Measurements from ENCODE around the gene GALR3.
A peak's percentile ranks its signal among the peaks of the same experiment; 100 is the strongest.

The GALR3 gene

GRCh38 chr22:37776639-37777005, 46.6 kb upstream of the GALR3 start:
- DNase-seq (ENCODE audit: low spot score), result no peak
- no peak overlapping the region for H3K18ac ChIP-seq (ENCODE audit: low read length)
- H2BK15ac ChIP-seq (ENCODE audit: low read length), result no peak overlapping the region
- no peak overlapping the region for H4K91ac ChIP-seq (ENCODE audit: low read depth, low read length, poor library complexity)
- no peak overlapping the region for H2BK12ac ChIP-seq (ENCODE audit: low read length)
- H3K9me3 ChIP-seq (replicated peaks in 1 of 2; ENCODE audit: control insufficient read depth in 2 of 2, insufficient read depth in 1 of 2, low read depth in 1 of 2, low read length in 2 of 2), result peaks cover 0 to 2% of the 10 kb centered on the region in 2 donors
- H2AK5ac ChIP-seq (ENCODE audit: low read depth, low read length), result no peak overlapping the region
- no peaks in the 10 kb centered on the region for H3K27me3 ChIP-seq (ENCODE audit: control insufficient read depth in 3 of 3, insufficient read depth in 3 of 3, low read depth in 1 of 3, low read length in 3 of 3)
- H2BK5ac ChIP-seq (ENCODE audit: low read length), result no peak overlapping the region
- no peak overlapping the region for H3K14ac ChIP-seq (ENCODE audit: low read length)
- no peak overlapping the region for H3K9ac ChIP-seq (ENCODE audit: low read depth, low read length, poor library complexity)
- H3K79me1 ChIP-seq (ENCODE audit: low read depth, low read length), result no peaks in the 10 kb centered on the region
- H4K8ac ChIP-seq (ENCODE audit: low read depth, low read length), result no peak overlapping the region
- no peak overlapping the region for H3K4me2 ChIP-seq (ENCODE audit: insufficient read depth, low read length, poor library complexity, severe bottlenecking)
- no peak overlapping the region for H3K27ac ChIP-seq (replicated peaks; ENCODE audit: low read length)
- H3K4me1 ChIP-seq (ENCODE audit: control insufficient read depth in 2 of 2, insufficient read depth in 1 of 2, low read depth in 1 of 2, low read length in 2 of 2), result peaks cover 5 to 10% of the 10 kb centered on the region in 2 donors
- no peak overlapping the region for H3K23ac ChIP-seq (ENCODE audit: low read depth, low read length, poor library complexity)
- H3K4ac ChIP-seq (ENCODE audit: low read length), result no peak overlapping the region
- no CpG with 5 or more reads among the region's 10 CpGs for WGBS, 2 donors (ENCODE audit: extremely low coverage in 2 of 2, insufficient read length in 2 of 2, insufficient replicate concordance in 1 of 2)
- H2BK120ac ChIP-seq (ENCODE audit: low read depth, low read length), result no peak overlapping the region
- H3K4me3 ChIP-seq (ENCODE audit: low read length in 2 of 2), result no peak overlapping the region
- H2AFZ ChIP-seq (ENCODE audit: low read length), result no peak overlapping the region
- H3K36me3 ChIP-seq (replicated peaks in 1 of 2; ENCODE audit: control insufficient read depth in 2 of 2, insufficient read depth in 2 of 2, low read length in 2 of 2), result peaks cover 18 to 36% of the 10 kb centered on the region in 2 donors

GRCh38 chr22:37777122-37777687, 46.0 kb upstream of the GALR3 start:
- DNase-seq (ENCODE audit: low spot score), result no peak
- Histone ChIP-seq H3K79me1 (ENCODE audit: low read depth, low read length) (no peaks in the 10 kb centered on the region), H3K27me3 (ENCODE audit: control insufficient read depth in 3 of 3, insufficient read depth in 3 of 3, low read depth in 1 of 3, low read length in 3 of 3) (no peaks in the 10 kb centered on the region), H3K9ac (ENCODE audit: low read depth, low read length, poor library complexity) (no peak overlapping the region), H3K9me3 (replicated peaks in 1 of 2; ENCODE audit: control insufficient read depth in 2 of 2, insufficient read depth in 1 of 2, low read depth in 1 of 2, low read length in 2 of 2) (peaks cover 0 to 2% of the 10 kb centered on the region in 2 donors), H2AFZ (ENCODE audit: low read length) (no peak overlapping the region), H2BK5ac (ENCODE audit: low read length) (no peak overlapping the region), H2AK5ac (ENCODE audit: low read depth, low read length) (no peak overlapping the region), H2BK120ac (ENCODE audit: low read depth, low read length) (no peak overlapping the region), H2BK15ac (ENCODE audit: low read length) (no peak overlapping the region), H3K4me1 (ENCODE audit: control insufficient read depth in 2 of 2, insufficient read depth in 1 of 2, low read depth in 1 of 2, low read length in 2 of 2) (peaks cover 5 to 10% of the 10 kb centered on the region in 2 donors), H3K18ac (ENCODE audit: low read length) (no peak overlapping the region), H3K27ac (replicated peaks; ENCODE audit: low read length) (no peak overlapping the region), H4K91ac (ENCODE audit: low read depth, low read length, poor library complexity) (no peak overlapping the region), H2BK12ac (ENCODE audit: low read length) (no peak overlapping the region), H3K14ac (ENCODE audit: low read length) (no peak overlapping the region), H3K36me3 (replicated peaks in 1 of 2; ENCODE audit: control insufficient read depth in 2 of 2, insufficient read depth in 2 of 2, low read length in 2 of 2) (peaks cover 14 to 30% of the 10 kb centered on the region in 2 donors), H3K4ac (ENCODE audit: low read length) (no peak overlapping the region), H4K8ac (ENCODE audit: low read depth, low read length) (no peak overlapping the region), H3K4me2 (ENCODE audit: insufficient read depth, low read length, poor library complexity, severe bottlenecking) (no peak overlapping the region), H3K23ac (ENCODE audit: low read depth, low read length, poor library complexity) (no peak overlapping the region), H3K4me3 (ENCODE audit: low read length in 2 of 2) (no peak overlapping the region)
- WGBS, 2 donors (ENCODE audit: extremely low coverage in 2 of 2, insufficient read length in 2 of 2, insufficient replicate concordance in 1 of 2), result no CpG with 5 or more reads among the region's 11 CpGs

GRCh38 chr22:37778370-37779009, 44.7 kb upstream of the GALR3 start:
- Histone ChIP-seq H3K79me1 (ENCODE audit: low read depth, low read length) (no peaks in the 10 kb centered on the region), H3K14ac (ENCODE audit: low read length) (no peak overlapping the region), H2BK5ac (ENCODE audit: low read length) (no peak overlapping the region), H3K9me3 (replicated peaks in 1 of 2; ENCODE audit: control insufficient read depth in 2 of 2, insufficient read depth in 1 of 2, low read depth in 1 of 2, low read length in 2 of 2) (peaks cover 0 to 2% of the 10 kb centered on the region in 2 donors), H3K23ac (ENCODE audit: low read depth, low read length, poor library complexity) (no peak overlapping the region), H3K4me3 (ENCODE audit: low read length in 2 of 2) (no peak overlapping the region), H3K27ac (replicated peaks; ENCODE audit: low read length) (no peak overlapping the region), H2BK15ac (ENCODE audit: low read length) (no peak overlapping the region), H3K4me1 (ENCODE audit: control insufficient read depth in 2 of 2, insufficient read depth in 1 of 2, low read depth in 1 of 2, low read length in 2 of 2) (peaks cover 5 to 10% of the 10 kb centered on the region in 2 donors), H4K8ac (ENCODE audit: low read depth, low read length) (no peak overlapping the region), H3K9ac (ENCODE audit: low read depth, low read length, poor library complexity) (no peak overlapping the region), H2AFZ (ENCODE audit: low read length) (no peak overlapping the region), H3K27me3 (ENCODE audit: control insufficient read depth in 3 of 3, insufficient read depth in 3 of 3, low read depth in 1 of 3, low read length in 3 of 3) (no peaks in the 10 kb centered on the region), H2BK12ac (ENCODE audit: low read length) (no peak overlapping the region), H2BK120ac (ENCODE audit: low read depth, low read length) (no peak overlapping the region), H4K91ac (ENCODE audit: low read depth, low read length, poor library complexity) (no peak overlapping the region), H3K4ac (ENCODE audit: low read length) (no peak overlapping the region), H3K36me3 (replicated peaks in 1 of 2; ENCODE audit: control insufficient read depth in 2 of 2, insufficient read depth in 2 of 2, low read length in 2 of 2) (peaks cover 5 to 17% of the 10 kb centered on the region in 2 donors), H2AK5ac (ENCODE audit: low read depth, low read length) (no peak overlapping the region), H3K4me2 (ENCODE audit: insufficient read depth, low read length, poor library complexity, severe bottlenecking) (no peak overlapping the region), H3K18ac (ENCODE audit: low read length) (peak overlapping the region; percentile 61)
- no peak for DNase-seq (ENCODE audit: low spot score)
- WGBS, 2 donors (ENCODE audit: extremely low coverage in 2 of 2, insufficient read length in 2 of 2, insufficient replicate concordance in 1 of 2), result no CpG with 5 or more reads among the region's 10 CpGs

- Histone ChIP-seq H3K4me3 (ENCODE audit: low read length in 2 of 2) (no peak overlapping the region), H2AK5ac (ENCODE audit: low read depth, low read length) (peak overlapping the region; percentile 83), H3K9ac (ENCODE audit: low read depth, low read length, poor library complexity) (no peak overlapping the region), H3K79me1 (ENCODE audit: low read depth, low read length) (no peaks in the 10 kb centered on the region), H2BK15ac (ENCODE audit: low read length) (peak overlapping the region; percentile 24), H3K4me1 (ENCODE audit: control insufficient read depth in 2 of 2, insufficient read depth in 1 of 2, low read depth in 1 of 2, low read length in 2 of 2) (peaks cover 5 to 10% of the 10 kb centered on the region in 2 donors), H3K18ac (ENCODE audit: low read length) (peak overlapping the region; percentile 71), H2BK12ac (ENCODE audit: low read length) (no peak overlapping the region), H3K4me2 (ENCODE audit: insufficient read depth, low read length, poor library complexity, severe bottlenecking) (no peak overlapping the region), H3K4ac (ENCODE audit: low read length) (no peak overlapping the region), H3K9me3 (replicated peaks in 1 of 2; ENCODE audit: control insufficient read depth in 2 of 2, insufficient read depth in 1 of 2, low read depth in 1 of 2, low read length in 2 of 2) (peaks cover 0 to 3% of the 10 kb centered on the region in 2 donors), H2BK120ac (ENCODE audit: low read depth, low read length) (no peak overlapping the region), H4K8ac (ENCODE audit: low read depth, low read length) (no peak overlapping the region), H3K36me3 (replicated peaks in 1 of 2; ENCODE audit: control insufficient read depth in 2 of 2, insufficient read depth in 2 of 2, low read length in 2 of 2) (no peaks in the 10 kb centered on the region), H2AFZ (ENCODE audit: low read length) (no peak overlapping the region), H3K27ac (replicated peaks; ENCODE audit: low read length) (no peak overlapping the region), H2BK5ac (ENCODE audit: low read length) (no peak overlapping the region), H3K23ac (ENCODE audit: low read depth, low read length, poor library complexity) (no peak overlapping the region), H4K91ac (ENCODE audit: low read depth, low read length, poor library complexity) (no peak overlapping the region), H3K27me3 (ENCODE audit: control insufficient read depth in 3 of 3, insufficient read depth in 3 of 3, low read depth in 1 of 3, low read length in 3 of 3) (no peaks in the 10 kb centered on the region), H3K14ac (ENCODE audit: low read length) (peak overlapping the region; percentile 71)
- no peak for DNase-seq (ENCODE audit: low spot score)
- WGBS, 2 donors (ENCODE audit: extremely low coverage in 2 of 2, insufficient read length in 2 of 2, insufficient replicate concordance in 1 of 2), result no CpG with 5 or more reads among the region's 13 CpGs
Observed at GRCh38 chr22:37781434-37782059, 41.6 kb upstream of the GALR3 start.
